Neuronal stem cell (in vitro differentiated cells): ENCODE results near the gene CDKN2A.

ENCODE experiments used
- DNase-seq: peaks from one replicate; pipeline ENCODE4 v3.0.0-alpha.2; 2013; ENCODE audit warnings: low spot score
- H2AFZ ChIP-seq: one replicate; pipeline ENCODE4 v1.6.1; 2013; ENCODE audit warnings: mild to moderate bottlenecking, low read length, inconsistent platforms
- H2AK5ac ChIP-seq: 2 replicates; pipeline ENCODE4 v1.6.1; 2013; ENCODE audit warnings: low read depth, mild to moderate bottlenecking, inconsistent platforms, low read length, moderate library complexity, mixed read lengths
- H2BK120ac ChIP-seq: 2 replicates; pipeline ENCODE4 v1.6.1; 2013; ENCODE audit warnings: low read depth, mild to moderate bottlenecking, inconsistent platforms, low read length, moderate library complexity, mixed read lengths
- H2BK12ac ChIP-seq: one replicate; pipeline ENCODE4 v1.6.1; 2013; ENCODE audit warnings: low read length, inconsistent platforms
- H2BK15ac ChIP-seq: 2 replicates; pipeline ENCODE4 v1.6.1; 2013; ENCODE audit warnings: mild to moderate bottlenecking, low read length, inconsistent platforms, mixed read lengths
- H2BK5ac ChIP-seq: one replicate; pipeline ENCODE4 v1.6.1; 2013; ENCODE audit warnings: inconsistent platforms, mild to moderate bottlenecking, low read length, moderate library complexity
- H3K14ac ChIP-seq: one replicate; pipeline ENCODE4 v1.6.1; 2013; ENCODE audit warnings: low read length, inconsistent platforms
- H3K18ac ChIP-seq: 2 replicates; pipeline ENCODE4 v1.6.1; 2013; ENCODE audit warnings: low read length, inconsistent platforms
- H3K23ac ChIP-seq: 2 replicates; pipeline ENCODE4 v1.6.1; 2013; ENCODE audit warnings: low read depth, mild to moderate bottlenecking, mixed read lengths, low read length, inconsistent platforms; ENCODE audit not compliant: poor library complexity
- H3K27ac ChIP-seq: replicated peaks from 3 replicates; pipeline ENCODE4 v1.5.1; 2013; ENCODE audit warnings: low read length, inconsistent platforms
- H3K27me3 ChIP-seq, 3 experiments: 2 replicates each; pipeline ENCODE4 v1.6.1; 2013; ENCODE audit warnings: low read length in 3 of 3, mild to moderate bottlenecking in 2 of 3, inconsistent platforms in 1 of 3, low read depth in 1 of 3, mixed read lengths in 1 of 3, moderate library complexity in 1 of 3; ENCODE audit not compliant: control insufficient read depth in 3 of 3, insufficient read depth in 3 of 3
- H3K36me3 ChIP-seq, 2 donors: replicated peaks in 1 of 2; 2 replicates each; pipeline ENCODE4 v1.6.1; 2013; ENCODE audit warnings: low read length in 2 of 2; ENCODE audit not compliant: control insufficient read depth in 2 of 2, insufficient read depth in 2 of 2
- H3K4ac ChIP-seq: 2 replicates; pipeline ENCODE4 v1.6.1; 2013; ENCODE audit warnings: inconsistent platforms, mild to moderate bottlenecking, low read length, moderate library complexity
- H3K4me1 ChIP-seq, 2 donors: 1 replicate in 1 of 2; 2 replicates in 1 of 2; pipeline ENCODE4 v1.6.1; 2013; ENCODE audit warnings: low read length in 2 of 2, low read depth in 1 of 2; ENCODE audit not compliant: control insufficient read depth in 2 of 2, insufficient read depth in 1 of 2
- H3K4me2 ChIP-seq: one replicate; pipeline ENCODE4 v1.6.1; 2013; ENCODE audit warnings: mild to moderate bottlenecking, low read length, inconsistent platforms; ENCODE audit not compliant: insufficient read depth, poor library complexity, severe bottlenecking
- H3K4me3 ChIP-seq, 2 donors: 2 replicates each; pipeline ENCODE4 v1.5.1; 2013; ENCODE audit warnings: low read length in 2 of 2, mild to moderate bottlenecking in 2 of 2, inconsistent platforms in 1 of 2, moderate library complexity in 1 of 2
- H3K79me1 ChIP-seq: one replicate; pipeline ENCODE4 v1.6.1; 2013; ENCODE audit warnings: low read depth, mild to moderate bottlenecking, inconsistent platforms, low read length, moderate library complexity
- H3K9ac ChIP-seq: one replicate; pipeline ENCODE4 v1.6.1; 2013; ENCODE audit warnings: mild to moderate bottlenecking, low read depth, low read length, inconsistent platforms; ENCODE audit not compliant: poor library complexity
- H3K9me3 ChIP-seq, 2 donors: replicated peaks in 1 of 2; 2 replicates each; pipeline versions ENCODE3 to v1.6.1; 2013; ENCODE audit warnings: low read length in 2 of 2, mild to moderate bottlenecking in 2 of 2, inconsistent platforms in 1 of 2, low read depth in 1 of 2, mixed read lengths in 1 of 2, moderate library complexity in 1 of 2; ENCODE audit not compliant: control insufficient read depth in 2 of 2, insufficient read depth in 1 of 2
- H4K8ac ChIP-seq: one replicate; pipeline ENCODE4 v1.6.1; 2013; ENCODE audit warnings: low read depth, mild to moderate bottlenecking, inconsistent platforms, low read length, moderate library complexity
- H4K91ac ChIP-seq: one replicate; pipeline ENCODE4 v1.6.1; 2013; ENCODE audit warnings: low read length, low read depth, mild to moderate bottlenecking, inconsistent platforms; ENCODE audit not compliant: poor library complexity
- WGBS, 2 donors: extraction: QIAGEN DNeasy Blood & Tissue Kit; methylation state at CpG; one replicate each; pipeline ENCODE4 v1.1.7; 2013; ENCODE audit warnings: missing lambda C conversion rate in 2 of 2, mixed read lengths in 1 of 2; ENCODE audit not compliant: insufficient read length in 2 of 2, insufficient replicate concordance in 1 of 2; ENCODE audit errors: extremely low coverage in 2 of 2; 5-methylcytosine and 5-hydroxymethylcytosine counted together

CDKN2A gene

GRCh38 chr9:21967702-21968101 is 26.5 kb downstream of the CDKN2A start:
- no peak overlapping the region for H3K18ac ChIP-seq

GRCh38 chr9:21967169-21967568 is 27.0 kb downstream of the CDKN2A start:
- H4K8ac ChIP-seq = no peak overlapping the region
- H4K91ac ChIP-seq = no peak overlapping the region
- no peaks in the 10 kb centered on the region for H3K79me1 ChIP-seq
- H3K18ac ChIP-seq = no peak overlapping the region
- DNase-seq = no peak
- H3K4ac ChIP-seq = no peak overlapping the region
- H2BK120ac ChIP-seq = no peak overlapping the region
- H2BK15ac ChIP-seq = no peak overlapping the region
- H3K14ac ChIP-seq = no peak overlapping the region
- peaks cover 48 to 91% (median 77%) of the 10 kb centered on the region in 3 experiments for H3K27me3 ChIP-seq
- no peak overlapping the region for H3K23ac ChIP-seq
- no peak overlapping the region for H2BK12ac ChIP-seq
- H3K27ac ChIP-seq = no peak overlapping the region
- no peaks in the 10 kb centered on the region for H3K36me3 ChIP-seq
- H3K4me3 ChIP-seq = no peak overlapping the region
- no peak overlapping the region for H2BK5ac ChIP-seq
- WGBS, 2 donors = no CpG with 5 or more reads among the region's 19 CpGs
- H2AK5ac ChIP-seq = no peak overlapping the region
- H3K4me1 ChIP-seq = peaks cover 2 to 9% of the 10 kb centered on the region in 2 donors
- H3K4me2 ChIP-seq = no peak overlapping the region
- H3K9me3 ChIP-seq = peaks cover 3 to 14% of the 10 kb centered on the region in 2 donors
- H2AFZ ChIP-seq = no peak overlapping the region
- H3K9ac ChIP-seq = no peak overlapping the region

More at GRCh38 chr9:21967702-21968101, 26.5 kb downstream of the CDKN2A start:
- H3K14ac ChIP-seq = no peak overlapping the region
- no peaks in the 10 kb centered on the region for H3K79me1 ChIP-seq
- no peak overlapping the region for H2AFZ ChIP-seq
- H2AK5ac ChIP-seq = no peak overlapping the region
- no peak overlapping the region for H2BK12ac ChIP-seq
- H2BK5ac ChIP-seq = no peak overlapping the region
- DNase-seq = no peak
- no peaks in the 10 kb centered on the region for H3K36me3 ChIP-seq
- no peak overlapping the region for H3K9ac ChIP-seq
- H3K4me2 ChIP-seq = no peak overlapping the region
- peaks cover 48 to 96% (median 82%) of the 10 kb centered on the region in 3 experiments for H3K27me3 ChIP-seq
- H3K23ac ChIP-seq = no peak overlapping the region
- H3K4ac ChIP-seq = no peak overlapping the region
- no peak overlapping the region for H2BK120ac ChIP-seq
- H3K27ac ChIP-seq = no peak overlapping the region
- H3K9me3 ChIP-seq = peaks cover 3 to 14% of the 10 kb centered on the region in 2 donors
- no peak overlapping the region for H3K4me3 ChIP-seq
- H4K8ac ChIP-seq = no peak overlapping the region
- H3K4me1 ChIP-seq = peaks cover 2 to 9% of the 10 kb centered on the region in 2 donors
- H2BK15ac ChIP-seq = no peak overlapping the region
- H4K91ac ChIP-seq = no peak overlapping the region
- WGBS, 2 donors = no CpG with 5 or more reads among the region's 10 CpGs

- H3K4me2 ChIP-seq = no peak overlapping the region
- H3K27me3 ChIP-seq = peaks cover 48 to 83% (median 73%) of the 10 kb centered on the region in 3 experiments
- WGBS, 2 donors = no CpG with 5 or more reads among the region's 15 CpGs
Observed at GRCh38 chr9:21966140-21966851, 27.9 kb downstream of the CDKN2A start.

GRCh38 chr9:21965401-21965951 is 28.7 kb downstream of the CDKN2A start:
- Histone ChIP-seq H3K4me3 (peak overlapping the region; percentile 29 to 46), H3K79me1 (no peaks in the 10 kb centered on the region), H2BK5ac (no peak overlapping the region), H4K8ac (no peak overlapping the region), H3K9me3 (peaks cover 3 to 14% of the 10 kb centered on the region in 2 donors), H3K9ac (no peak overlapping the region), H3K4ac (no peak overlapping the region), H3K4me2 (peak overlapping the region; percentile 60), H2AFZ (peak overlapping the region; percentile 93), H2BK120ac (no peak overlapping the region), H3K36me3 (no peaks in the 10 kb centered on the region), H2AK5ac (no peak overlapping the region), H3K27ac (no peak overlapping the region), H3K14ac (no peak overlapping the region), H3K23ac (no peak overlapping the region), H4K91ac (no peak overlapping the region), H3K4me1 (peaks cover 2 to 9% of the 10 kb centered on the region in 2 donors), H3K27me3 (peaks cover 44 to 81% (median 65%) of the 10 kb centered on the region in 3 experiments), H3K18ac (no peak overlapping the region), H2BK12ac (no peak overlapping the region), H2BK15ac (no peak overlapping the region)
- no CpG with 5 or more reads among the region's 30 CpGs for WGBS, 2 donors
- DNase-seq = peak; percentile 61

More at GRCh38 chr9:21966140-21966851, 27.9 kb downstream of the CDKN2A start:
- Histone ChIP-seq H4K8ac (no peak overlapping the region), H3K36me3 (no peaks in the 10 kb centered on the region), H3K14ac (no peak overlapping the region), H2BK15ac (no peak overlapping the region), H2AFZ (no peak overlapping the region), H3K4me1 (peaks cover 2 to 9% of the 10 kb centered on the region in 2 donors), H3K79me1 (no peaks in the 10 kb centered on the region), H2BK12ac (no peak overlapping the region), H2BK120ac (no peak overlapping the region), H2BK5ac (no peak overlapping the region), H3K4ac (no peak overlapping the region), H2AK5ac (no peak overlapping the region), H3K23ac (no peak overlapping the region), H4K91ac (no peak overlapping the region), H3K18ac (no peak overlapping the region), H3K27ac (no peak overlapping the region), H3K9ac (no peak overlapping the region), H3K9me3 (peaks cover 3 to 14% of the 10 kb centered on the region in 2 donors), H3K4me3 (peak overlapping the region in 1 of 2 donors; percentile 53)
- no peak for DNase-seq
